GM21619 (cell line): Measurements from ENCODE around the gene TP53BP2.

Experiments used
- ATAC-seq: cut with Tn5 transposase; IDR thresholded peaks from one replicate; pipeline ENCODE4 v1.9.1; 2021; ENCODE audit not compliant: unreplicated experiment

The TP53BP2 gene

GRCh38 chr1:223802032-223802431 is 43.7 kb downstream of the TP53BP2 start:
- ATAC-seq, result no peak

- no peak for ATAC-seq
These were observed 49.5 kb downstream of the TP53BP2 start for GRCh38 chr1:223796210-223796609.

- ATAC-seq, result no peak
These were observed 51.4 kb downstream of the TP53BP2 start for GRCh38 chr1:223794136-223794880.

- no peak for ATAC-seq
These were observed 52.0 kb downstream of the TP53BP2 start for GRCh38 chr1:223793716-223794115.

- no peak for ATAC-seq
These were observed 53.7 kb downstream of the TP53BP2 start for GRCh38 chr1:223792046-223792445.

- ATAC-seq, result no peak
These were observed 56.9 kb downstream of the TP53BP2 start for GRCh38 chr1:223788746-223789415.

GRCh38 chr1:223785808-223786207 is 59.9 kb downstream of the TP53BP2 start:
- no peak for ATAC-seq

- ATAC-seq, result no peak
These were observed 61.2 kb downstream of the TP53BP2 start for GRCh38 chr1:223784541-223784940.

GRCh38 chr1:223783676-223784075 is 62.1 kb downstream of the TP53BP2 start:
- ATAC-seq, result no peak

- no peak for ATAC-seq
These were observed 64.8 kb downstream of the TP53BP2 start for GRCh38 chr1:223780949-223781348.

- ATAC-seq, result no peak
These were observed 65.4 kb downstream of the TP53BP2 start for GRCh38 chr1:223780318-223780717.

- no peak for ATAC-seq
These were observed 68.8 kb downstream of the TP53BP2 start for GRCh38 chr1:223776826-223777454.

- peak; percentile 66 for ATAC-seq
These were observed 69.5 kb downstream of the TP53BP2 start for GRCh38 chr1:223776075-223776814.

- ATAC-seq, result no peak
These were observed 70.1 kb downstream of the TP53BP2 start for GRCh38 chr1:223775711-223776074.

- no peak for ATAC-seq
These were observed 70.7 kb downstream of the TP53BP2 start for GRCh38 chr1:223775054-223775453.

- ATAC-seq, result no peak
These were observed 71.5 kb downstream of the TP53BP2 start for GRCh38 chr1:223774134-223774814.

- ATAC-seq, result no peak
These were observed 73.0 kb downstream of the TP53BP2 start for GRCh38 chr1:223772771-223773160.

GRCh38 chr1:223771814-223772770 is 73.7 kb downstream of the TP53BP2 start:
- peak; percentile 26 for ATAC-seq

- peak; percentile 38 for ATAC-seq
These were observed 74.3 kb downstream of the TP53BP2 start for GRCh38 chr1:223771469-223771813.
